Activated CD8-positive, alpha-beta memory T cell treated with anti-CD3 and anti-CD28 coated beads for 4 hours (primary cell): ENCODE results near the gene PPP1CA.

Source experiments
- DNase-seq, 2 donors: peaks; one replicate each; pipeline ENCODE4 v3.0.0-alpha.2; 2020; ENCODE audit warnings: low read depth in 2 of 2

The PPP1CA gene

DNA sequence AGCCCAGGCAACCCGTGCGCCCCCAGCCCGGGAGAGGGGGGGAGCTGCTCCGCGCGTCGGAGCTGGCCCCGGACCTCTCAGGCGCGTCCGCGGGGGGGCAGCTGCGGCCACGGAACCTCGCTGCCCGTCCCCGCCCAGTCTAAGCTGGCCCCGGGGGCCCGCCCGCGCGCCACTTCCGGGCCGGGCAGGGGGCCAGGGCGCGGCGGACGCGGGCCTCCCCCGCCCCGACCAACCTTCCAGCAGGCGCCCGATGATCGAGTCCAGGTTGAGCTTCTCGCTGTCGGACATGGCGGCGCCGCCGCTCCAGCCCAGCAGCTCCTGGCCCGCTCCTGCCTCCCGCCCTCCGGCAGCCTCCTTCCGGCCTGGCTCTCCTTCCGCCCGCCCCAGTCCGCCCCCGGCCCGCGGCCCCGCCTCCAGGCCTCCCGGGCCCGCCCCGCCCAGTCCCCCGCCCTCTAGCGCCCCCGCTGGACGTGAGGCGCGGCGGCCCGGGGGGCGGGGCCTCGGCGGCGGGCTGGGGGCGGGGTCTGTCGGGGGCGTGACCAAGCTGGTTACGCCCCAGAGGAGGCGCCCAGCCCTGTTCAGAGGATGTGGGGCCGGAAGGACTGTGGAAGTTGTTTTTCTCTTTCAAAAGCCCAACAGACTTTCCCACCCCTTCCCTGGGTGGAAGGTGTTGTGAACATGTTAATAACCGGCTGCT, at the start of gene PPP1CA:
Gene PPP1CA, minus strand, starts transcription at position 364 of the 697 bp plus-strand sequence. Its CDS starts 76 bp downstream, at position 288.
- DNase-seq, result peak; percentile 84

DNA sequence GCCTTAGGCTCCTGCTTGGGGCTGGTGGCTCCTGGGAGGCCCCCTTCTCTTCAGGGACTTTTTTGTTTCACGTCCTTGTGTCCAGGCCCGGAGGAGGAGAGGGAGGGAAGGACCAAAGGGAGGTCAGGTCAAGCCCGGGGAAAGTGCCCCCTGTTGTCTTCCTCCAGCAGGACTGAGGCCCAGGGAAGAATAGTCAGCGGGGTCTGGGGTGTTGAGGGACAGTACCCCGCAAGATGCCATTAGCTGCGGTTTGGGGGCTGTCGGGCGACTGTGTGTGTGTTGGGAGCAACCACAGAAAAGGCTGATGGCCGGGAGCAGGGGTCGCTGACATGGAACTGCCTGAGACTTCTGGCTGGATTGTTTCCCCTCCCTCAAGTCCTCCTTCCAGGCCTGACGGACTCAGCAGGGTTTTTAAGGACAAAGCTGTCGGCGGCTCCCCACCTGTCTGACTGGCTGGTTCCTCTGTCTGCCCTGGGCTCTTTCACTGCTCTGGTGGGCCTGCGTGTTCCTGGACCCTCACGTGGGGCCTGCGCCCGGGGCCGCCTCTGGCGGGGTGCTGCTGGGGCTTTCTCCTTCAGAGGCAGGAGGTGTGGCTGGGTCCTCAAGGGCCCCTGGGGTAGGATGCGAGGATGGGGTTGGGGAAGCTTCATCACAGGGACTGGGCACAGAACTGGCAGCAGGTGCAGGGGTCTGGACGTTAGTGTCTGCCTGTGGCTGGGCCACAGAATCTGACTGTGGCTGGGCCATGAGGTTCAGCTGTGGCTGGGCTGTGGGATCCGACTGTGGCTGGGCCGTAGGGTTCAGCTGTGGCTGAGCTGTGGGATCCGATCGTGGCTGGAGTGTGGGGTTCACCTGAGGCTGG, 49.4 kb upstream of the PPP1CA start:
- no peak for DNase-seq

DNA sequence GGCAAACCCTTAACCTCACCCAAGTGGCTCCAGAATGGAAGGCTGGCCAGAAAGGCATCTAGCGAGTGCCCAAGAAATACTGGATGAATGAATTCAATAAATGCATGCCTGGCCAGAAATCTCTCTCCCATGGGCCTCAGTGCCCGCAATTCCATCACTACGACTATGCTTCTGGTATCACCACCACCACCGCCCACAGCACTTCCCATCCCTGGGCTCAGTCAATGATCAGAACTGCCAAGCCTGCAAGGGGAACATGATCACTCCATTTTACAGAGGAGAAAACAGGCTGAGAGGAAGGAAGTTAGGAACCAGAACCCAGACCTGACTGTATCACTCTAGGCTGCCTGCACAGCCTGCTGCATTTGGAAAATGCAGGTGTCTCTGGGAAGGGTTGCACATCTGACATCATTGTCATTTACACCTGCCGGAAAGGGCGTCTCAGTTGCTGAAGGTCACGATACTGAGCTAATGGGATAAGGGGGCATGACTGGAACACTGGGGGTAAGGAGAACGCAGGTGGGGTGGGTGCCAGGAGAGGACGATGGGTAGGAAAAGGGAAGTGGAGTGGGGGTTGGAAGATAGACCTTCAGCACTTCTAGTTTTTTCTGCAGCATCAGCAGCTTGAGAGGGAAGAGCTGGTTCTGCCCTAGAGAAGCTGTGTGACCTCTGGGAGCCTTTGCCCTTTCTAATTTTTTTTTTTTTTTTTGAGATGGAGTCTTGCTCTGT, 47.6 kb upstream of the PPP1CA start:
- DNase-seq, result no peak

DNA sequence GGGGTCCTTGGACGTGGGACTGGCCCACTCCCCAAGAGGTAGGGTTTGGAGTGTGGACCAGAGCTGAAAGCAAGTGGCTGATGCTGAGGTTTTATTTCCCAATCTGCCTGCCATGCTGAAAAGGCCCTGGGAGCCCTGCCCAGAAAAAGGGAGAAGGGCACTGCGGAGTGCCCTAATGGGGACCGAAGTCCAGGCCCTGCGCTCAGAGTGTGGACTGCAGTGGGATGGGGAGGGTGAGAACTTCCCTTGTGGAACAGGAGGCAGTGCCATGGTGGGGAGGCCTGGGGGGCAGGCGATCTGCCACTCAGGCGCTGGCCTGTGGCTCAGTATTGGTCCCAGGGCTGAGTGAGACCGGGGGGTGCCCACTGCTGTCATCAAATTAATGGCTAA, 46.6 kb upstream of the PPP1CA start:
- no peak for DNase-seq

DNA sequence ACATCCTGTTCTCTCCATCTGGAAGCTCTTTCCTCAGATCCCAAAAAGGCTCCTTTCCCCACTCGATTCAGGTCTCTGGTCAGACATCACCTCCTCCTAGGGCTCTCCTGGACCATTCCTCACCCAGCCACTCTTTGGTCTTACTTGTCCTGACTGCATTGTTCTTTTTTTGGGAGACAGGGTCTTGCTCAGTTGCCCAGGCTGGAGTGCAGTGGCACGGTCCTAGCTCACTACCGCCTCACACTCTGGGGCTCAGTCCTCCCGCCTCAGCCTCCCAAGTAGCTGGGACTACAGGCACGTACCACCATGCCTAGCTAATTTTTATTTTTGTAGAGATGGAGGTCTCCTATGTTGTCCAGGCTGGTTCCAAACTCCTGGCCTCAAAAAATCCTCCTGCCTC, 43.9 kb upstream of the PPP1CA start:
- DNase-seq, result no peak

DNA sequence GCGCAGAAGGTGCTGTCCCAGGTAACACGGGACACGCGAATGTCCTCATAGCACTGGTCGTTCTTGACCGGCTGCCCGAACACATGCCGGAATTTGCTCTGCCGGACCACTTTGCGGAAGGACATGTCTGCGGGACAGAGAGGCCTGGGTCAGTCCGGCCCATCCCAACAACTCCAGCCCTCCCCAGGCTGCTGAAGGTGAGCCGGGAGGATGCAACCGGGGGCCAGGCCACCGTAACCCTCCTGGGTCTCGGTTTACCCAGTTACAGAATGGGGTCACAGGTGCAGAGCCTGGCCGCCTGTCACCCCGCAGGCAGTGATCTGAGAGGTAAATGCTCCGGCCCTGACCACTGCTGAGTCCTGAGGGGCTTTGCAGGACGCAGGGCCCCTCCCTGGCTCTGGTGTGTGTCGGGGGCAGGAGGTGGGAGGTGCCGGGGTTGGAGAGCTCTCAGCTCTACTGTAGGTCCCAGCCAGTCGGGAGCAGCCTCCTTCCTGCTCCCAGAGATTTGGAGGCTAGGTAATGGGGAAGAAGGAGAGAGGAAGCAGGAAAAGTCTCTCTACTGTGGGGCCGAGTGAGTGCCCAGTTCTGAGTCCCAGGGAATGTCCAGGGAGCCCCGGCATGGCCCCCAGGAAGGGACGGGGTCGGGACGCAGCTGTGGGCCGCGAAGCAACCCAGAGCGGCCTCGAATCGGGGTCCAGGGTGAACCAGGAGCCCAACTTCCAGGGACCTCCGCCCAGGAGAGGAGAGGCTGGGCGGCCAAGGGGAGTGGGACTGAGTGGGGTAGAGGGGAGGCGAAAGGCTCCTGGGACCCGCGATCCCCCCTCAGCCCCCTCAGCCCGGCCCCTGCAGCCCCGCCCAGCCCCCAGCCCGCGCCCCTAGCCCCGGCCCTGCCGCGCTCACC, 41.1 kb upstream of the PPP1CA start:
- DNase-seq, result no peak

DNA sequence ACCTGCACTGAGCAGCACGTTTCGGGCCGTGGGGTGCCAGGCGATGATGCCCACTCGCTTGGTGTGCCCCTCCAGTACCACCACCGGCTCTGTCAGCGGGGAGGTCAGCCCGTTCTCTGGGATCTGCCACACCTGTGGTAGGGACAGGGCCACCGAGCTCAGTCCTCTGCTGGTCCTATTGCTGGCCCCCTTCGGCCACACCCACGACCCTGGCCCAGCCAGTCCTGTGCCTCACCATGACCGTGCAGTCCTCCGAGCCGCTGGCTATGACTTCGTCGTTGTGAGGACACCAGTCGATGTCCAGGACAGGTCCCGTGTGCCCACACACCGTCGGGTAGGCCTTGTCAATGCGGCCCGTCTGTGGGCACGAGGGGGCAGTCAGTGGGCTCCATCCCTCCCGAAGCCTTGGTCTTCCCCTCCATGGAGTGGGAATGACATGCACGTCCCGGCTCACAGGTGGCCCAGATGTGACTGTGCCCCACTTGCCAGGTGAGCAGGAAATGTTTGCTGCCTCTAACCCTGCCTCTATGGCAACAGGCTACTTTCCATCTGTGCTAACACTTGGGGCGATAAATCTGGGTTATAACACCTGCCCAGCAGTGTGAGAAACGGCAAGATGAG, 40.2 kb upstream of the PPP1CA start:
- DNase-seq, result no peak

DNA sequence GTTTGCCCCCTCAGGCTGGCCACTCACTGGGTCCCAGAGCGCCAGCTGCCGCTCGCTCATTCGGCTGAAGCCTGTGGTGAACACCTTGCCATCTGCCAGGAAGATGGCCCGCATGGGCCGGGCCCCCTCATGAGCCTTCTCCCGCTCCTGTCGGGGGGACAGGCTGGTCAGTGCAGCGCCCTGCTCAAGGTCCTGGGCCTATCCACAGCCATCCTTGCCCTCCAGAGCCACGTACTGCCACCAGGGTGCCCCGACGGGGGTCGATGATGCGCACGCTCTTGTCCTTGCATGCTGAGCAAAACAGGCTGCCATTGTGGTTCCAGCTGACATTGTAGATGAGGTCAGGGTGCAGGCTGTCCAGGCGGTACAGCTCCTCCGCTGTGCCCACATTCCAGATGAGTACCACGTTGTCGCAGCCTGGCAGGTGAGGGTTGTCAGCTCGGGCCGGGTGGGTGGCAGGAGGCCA, 39.5 kb upstream of the PPP1CA start:
- no peak for DNase-seq

DNA sequence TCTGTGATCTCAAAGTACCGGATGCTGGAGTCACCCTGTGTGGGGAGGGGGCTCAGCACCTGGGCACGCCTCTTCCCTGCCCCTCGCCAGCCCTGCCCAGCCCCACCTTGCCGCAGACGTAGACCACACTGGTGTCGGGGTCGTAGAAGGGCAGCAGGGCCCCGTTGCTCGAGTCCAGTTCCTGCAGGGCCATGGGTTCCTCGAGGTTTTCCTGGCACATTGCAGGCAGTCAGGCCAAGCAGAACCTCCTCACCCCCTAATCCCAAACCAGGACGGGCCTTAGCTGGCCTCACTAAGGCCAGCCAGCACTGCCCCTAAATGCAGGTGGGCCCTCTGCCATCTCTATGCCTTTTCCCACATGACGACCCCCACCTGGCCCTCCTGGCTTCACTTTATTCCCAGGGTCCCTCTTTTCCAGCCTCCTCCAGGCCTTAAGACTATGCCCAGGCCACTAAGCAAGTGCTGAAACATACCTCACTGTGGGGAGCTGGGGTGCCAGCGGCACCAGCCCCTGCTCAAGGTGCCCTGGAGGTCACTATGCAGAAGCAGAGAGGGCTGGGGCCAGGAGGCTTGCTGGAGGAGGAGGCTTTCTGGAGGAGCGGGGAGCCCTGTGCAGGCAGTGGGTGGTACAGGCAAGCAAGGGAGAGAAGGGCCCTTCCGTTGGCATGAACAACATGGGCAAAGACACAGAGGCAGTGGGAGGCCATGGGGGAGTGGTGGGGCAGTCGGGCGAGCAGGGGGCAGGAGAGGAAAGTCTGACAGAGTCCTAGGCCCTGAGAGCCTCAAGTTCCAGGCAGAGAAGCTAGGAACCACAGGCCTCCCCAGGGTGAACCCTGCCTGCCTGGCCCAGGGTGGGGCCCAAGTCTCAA, 38.8 kb upstream of the PPP1CA start:
- no peak for DNase-seq

DNA sequence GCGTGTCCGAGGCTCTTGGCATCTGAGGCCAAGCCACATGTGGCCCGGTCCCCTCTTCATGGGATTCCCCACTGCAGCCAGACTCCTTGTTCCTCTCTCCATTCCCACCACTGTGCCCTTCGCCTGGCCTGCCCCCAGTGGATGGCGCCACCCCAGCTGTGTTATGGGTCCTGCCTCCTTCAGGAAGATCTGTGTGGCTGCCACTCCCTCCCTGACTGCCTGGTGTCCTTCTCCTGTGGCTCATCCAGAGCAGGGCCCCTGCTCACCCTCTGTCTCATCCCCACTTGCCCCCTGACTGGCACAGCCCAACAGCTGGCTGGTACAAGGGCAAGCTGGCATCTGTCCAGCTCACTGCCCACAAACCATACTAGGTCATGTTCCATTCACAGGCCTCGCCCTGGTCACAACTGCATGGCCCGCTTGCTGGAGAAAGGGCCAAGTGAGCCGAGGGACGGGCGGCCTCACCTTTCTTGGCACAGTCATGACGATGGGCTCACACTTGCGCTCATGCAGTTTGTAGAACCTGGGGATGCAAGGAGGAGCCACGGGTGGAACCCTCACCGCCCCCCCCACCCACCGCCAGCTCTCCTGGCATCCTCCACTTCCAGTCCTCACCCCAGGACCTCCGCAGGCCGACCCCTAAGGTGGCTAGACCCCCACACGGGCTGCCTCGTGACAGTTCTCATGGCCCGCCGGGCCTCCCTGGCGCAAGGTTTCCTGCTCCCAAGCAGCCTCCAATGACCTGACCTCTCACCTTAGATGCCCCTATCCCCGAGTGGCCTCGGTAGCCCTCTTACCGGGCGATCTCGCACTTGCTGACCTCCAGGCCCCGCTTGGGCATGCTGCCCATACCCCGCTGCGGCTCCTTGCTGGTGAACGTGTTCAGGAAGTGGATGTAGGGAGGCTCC, 37.9 kb upstream of the PPP1CA start:
- DNase-seq, result no peak

DNA sequence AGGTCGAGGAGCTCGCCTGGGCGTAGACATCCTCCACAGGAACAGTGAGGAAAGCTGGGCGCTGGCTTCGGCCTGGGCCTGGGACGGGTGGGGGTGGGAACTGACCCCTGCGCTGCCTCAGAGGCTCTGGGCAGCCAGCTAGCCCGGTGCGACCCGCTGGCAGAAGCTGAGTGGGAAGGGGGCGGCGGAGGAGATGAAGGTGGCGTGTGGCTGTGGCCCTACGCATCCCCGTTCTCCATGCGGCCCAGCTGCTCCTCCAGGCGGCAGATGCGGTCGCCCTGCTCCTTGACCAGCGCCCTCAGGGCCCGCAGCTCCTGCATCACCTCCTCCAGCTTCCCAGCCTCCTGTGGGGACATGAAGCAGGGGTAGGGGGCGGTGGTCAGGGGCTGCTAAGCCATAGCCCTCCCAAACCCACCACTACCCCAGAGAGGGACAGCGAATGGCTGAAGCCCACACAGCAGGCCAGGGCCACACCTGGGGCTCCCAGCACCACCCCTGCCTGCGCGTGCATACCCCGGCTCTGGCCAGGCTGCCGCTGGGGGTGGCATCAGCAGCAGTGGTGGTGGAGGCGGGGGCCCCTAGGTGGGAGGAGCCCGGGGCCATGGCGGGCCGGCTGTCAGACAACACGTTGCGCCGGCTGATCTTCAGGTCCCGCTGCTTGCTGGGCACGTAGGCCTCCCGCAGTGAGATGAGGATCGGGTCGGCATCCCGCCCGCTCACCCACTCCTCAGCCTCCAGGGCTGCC, 36.7 kb upstream of the PPP1CA start:
- DNase-seq, result no peak

DNA sequence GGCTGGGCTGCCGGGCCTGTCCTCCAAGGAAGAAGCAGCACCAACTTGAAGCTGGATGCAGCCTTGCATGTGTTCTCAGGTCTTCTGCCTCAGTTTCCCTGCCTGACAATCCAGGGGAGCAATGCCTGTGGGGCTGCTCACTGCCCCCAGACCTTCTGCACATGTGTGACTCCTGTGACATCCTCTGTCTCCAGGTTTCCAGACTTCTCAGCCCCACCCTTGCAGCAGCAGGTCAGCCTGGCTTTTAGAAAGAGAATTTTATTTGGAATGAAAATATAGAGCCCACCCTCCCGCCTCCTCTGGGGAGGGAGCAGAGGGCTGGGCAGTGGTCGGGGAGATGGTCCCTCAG, 36.1 kb upstream of the PPP1CA start:
- no peak for DNase-seq

DNA sequence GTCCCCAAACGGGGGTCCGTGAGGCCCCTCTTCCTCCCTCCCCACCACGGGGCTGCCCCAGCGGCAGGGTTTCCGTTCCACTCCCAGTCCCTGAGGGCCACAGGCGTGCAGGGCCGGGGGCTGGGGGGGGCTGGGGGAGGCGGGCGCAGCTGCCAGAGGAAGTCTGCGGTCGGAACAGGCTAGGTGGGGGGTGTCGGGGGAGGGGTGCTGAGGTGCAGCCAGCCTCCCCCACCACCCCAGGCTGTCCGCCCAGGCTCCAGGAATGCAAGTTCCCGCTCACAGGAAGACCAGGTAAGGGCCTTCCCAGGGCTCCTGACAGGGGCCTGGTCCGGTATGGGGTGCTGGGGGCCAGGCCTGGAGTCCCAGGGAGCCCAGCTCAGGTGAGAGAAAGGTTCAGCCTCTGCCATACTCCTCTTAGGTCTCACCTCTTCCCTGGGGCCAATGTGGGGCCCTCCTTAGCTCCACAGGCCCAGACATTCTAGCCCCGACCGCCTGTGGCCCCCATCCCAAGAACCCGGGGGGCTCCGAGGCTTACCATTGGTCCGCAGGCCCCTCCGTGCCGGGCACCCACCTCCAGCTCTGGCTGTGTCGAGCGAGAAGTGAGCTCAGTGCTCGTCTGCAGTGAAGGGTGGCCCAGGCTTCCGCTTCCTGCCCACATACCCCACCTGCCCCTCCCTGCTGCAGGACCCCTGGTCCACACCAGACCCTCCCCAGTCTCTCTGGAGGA, 35.6 kb upstream of the PPP1CA start, which contains the start of gene PTPRCAP:
Gene PTPRCAP, minus strand, starts transcription at position 601 of the 727 bp plus-strand sequence. Its CDS starts 63 bp downstream, at position 538.
- peak; percentile 51 to 57 for DNase-seq

DNA sequence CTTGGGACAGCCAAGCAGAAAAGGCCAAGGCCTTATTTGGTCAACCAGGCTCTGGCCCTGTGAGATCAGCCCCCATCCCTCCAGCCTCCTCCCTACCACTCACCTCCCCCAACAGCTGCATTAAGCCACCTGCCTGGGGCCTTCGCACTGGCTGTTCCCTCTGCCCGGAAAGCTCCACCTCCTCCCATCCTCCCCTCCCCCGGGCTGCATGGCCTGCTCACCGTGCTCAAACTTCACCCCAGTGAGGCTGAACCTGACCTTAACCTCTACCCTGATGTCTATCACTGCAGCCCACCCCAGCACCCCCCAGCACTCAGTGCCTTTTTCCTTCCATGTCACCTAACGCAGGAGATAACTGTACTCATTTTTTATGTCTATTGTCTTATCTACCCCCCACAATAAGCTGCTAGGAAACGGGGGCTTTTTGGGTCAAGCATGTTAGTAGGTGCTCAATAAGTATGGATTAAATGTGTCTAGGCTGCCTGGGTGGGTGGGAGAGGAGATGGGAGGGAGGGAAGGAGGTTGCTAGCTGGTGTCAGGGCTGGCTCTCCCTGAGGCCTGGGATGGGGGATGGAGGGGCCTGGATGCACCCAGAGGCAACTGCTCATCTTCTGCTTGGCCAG, 34.9 kb upstream of the PPP1CA start:
- DNase-seq, result no peak

DNA sequence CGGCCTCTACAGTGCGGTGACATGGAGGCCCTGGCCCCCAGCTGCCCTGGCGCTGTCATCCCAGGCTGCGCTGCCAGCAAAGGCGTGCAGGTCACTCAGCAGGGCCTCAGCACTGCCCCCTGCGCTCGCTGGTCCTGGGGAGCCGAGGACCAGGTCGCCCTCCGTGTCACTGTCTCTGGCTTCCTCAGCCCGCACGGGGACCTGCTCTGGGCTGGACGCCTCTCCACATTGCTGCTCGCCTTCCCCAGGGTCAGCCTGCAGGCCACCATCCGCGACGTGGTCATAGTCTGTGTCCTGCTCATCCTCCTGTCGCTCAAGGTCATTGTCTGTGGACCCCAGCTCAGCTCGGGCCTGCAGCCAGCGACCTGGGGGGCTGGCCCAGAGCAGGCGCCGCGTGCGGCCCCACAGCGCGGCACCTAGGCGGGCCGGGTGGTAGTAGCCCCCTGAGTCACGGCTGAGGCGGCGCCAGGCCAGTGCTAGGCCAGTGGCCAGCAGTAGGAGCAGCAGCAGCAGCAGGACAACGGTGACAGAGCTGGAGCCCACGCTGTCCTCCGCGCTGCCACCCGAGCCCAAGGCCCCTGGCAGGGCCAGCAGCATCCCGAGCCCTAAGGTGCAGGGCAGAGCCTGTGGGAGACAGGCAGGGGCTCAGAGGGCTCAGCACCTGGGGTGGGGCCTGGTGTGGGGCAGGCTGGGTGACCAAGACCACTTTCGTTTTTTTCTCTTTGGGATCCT, 34.2 kb upstream of the PPP1CA start:
- DNase-seq, result no peak

DNA sequence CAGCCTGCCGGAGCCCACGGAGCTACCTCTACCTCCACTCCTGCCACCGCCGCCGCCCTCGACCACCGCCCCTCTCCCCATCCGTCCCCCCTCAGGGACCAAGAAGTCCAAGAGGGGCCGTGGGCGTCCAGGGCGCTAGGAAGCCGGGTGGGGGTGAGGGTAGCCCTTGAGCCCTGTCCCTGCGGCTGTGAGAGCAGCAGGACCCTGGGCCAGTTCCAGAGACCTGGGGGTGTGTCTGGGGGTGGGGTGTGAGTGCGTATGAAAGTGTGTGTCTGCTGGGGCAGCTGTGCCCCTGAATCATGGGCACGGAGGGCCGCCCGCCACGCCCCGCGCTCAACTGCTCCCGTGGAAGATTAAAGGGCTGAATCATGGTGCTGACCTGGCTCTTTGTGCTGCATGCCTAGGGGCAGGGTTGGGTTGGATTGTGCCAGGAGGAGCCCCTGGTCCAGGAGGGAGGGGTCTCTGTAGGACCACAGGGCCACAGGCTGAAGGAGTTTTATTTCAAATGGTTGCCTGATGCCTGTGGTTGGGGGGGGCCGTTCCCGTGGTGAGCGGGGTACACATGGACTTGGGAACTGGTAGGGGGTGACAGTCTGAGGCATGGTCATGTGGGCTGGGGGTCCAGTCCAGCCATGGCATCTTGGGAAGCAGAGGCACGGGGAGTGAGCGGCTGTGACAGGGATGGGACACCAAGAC, 33.5 kb upstream of the PPP1CA start:
- no peak for DNase-seq
